GM10266 (cell line): Measurements from ENCODE around the gene RAB11B.
"Not testable (repeated sequence)": the region's sequence is repeated elsewhere in the genome, so short reads cannot be mapped to it uniquely, and the experiment has no call there.

Experiments used
- DNase-seq: peaks from one replicate; pipeline ENCODE4 v3.0.0; 2012; ENCODE audit errors: extremely low spot score
- CTCF ChIP-seq: IDR thresholded peaks from 2 replicates; pipeline ENCODE4 v1.5.1; 2012; ENCODE audit warnings: mild to moderate bottlenecking, low read depth; ENCODE audit not compliant: control insufficient read depth, insufficient read depth; ENCODE audit errors: missing control alignments

Gene RAB11B

DNA sequence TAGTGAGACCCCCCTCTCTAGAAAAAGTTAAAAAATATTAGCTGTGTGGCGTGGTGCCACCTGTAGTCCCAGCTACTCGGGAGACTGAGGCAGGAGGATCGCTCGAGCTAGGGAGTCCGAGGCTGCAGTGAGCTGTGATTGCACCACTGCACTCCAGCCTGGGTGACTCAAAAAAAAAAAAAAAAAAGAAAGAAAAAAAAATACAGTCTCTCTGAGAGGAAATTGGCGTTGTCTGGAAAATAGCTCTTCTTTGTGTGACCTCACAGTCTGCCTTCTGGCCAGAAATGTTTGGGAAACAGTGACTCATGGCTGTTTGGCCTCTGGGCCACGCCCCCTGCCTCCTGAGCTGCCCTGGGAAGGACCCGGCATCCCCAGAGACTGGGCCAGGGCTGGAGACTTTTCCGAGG lies 33.7 kb downstream of the RAB11B start:
- DNase-seq = no peak
- TF ChIP-seq CTCF = no peak

- not testable (repeated sequence) for DNase-seq
Measured at GRCh38 chr19:8425331-8425730, 35.2 kb downstream of the RAB11B start.

- TF ChIP-seq CTCF = no peak
- DNase-seq = no peak
Measured at GRCh38 chr19:8426283-8426682, 36.1 kb downstream of the RAB11B start.

- DNase-seq = no peak
- TF ChIP-seq CTCF = no peak
Measured at GRCh38 chr19:8429044-8429443, 38.9 kb downstream of the RAB11B start.

GRCh38 chr19:8429826-8430225 lies 39.7 kb downstream of the RAB11B start:
- no peak for DNase-seq
- TF ChIP-seq CTCF = no peak

- DNase-seq = no peak
- no peak for TF ChIP-seq CTCF
Measured at GRCh38 chr19:8430650-8431049, 40.5 kb downstream of the RAB11B start.

DNA sequence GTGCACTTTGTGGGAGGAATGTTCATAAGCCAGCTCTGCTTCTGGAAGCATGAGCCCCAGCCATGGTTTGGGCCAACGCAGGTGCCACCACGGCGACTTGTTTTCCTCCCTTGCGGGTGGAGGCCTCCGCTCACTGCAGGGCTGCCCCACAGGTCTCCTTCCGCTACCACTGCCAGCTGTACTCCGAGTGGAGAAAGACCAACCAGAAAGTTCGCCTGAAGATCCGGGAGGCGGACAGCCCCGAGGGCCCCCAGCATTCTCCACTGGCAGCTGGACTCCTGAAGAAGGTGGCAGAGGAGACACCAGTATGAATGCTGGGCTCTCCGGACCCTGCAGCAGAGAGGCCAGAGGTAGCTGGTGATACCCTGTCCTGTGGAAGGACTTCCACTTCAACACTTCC lies 48.1 kb downstream of the RAB11B start:
- no peak for TF ChIP-seq CTCF
- DNase-seq = no peak
